Measurements from ENCODE around the gene MKLN1.
A peak's percentile ranks its signal among the peaks of the same experiment; 100 is the strongest.

DNA sequence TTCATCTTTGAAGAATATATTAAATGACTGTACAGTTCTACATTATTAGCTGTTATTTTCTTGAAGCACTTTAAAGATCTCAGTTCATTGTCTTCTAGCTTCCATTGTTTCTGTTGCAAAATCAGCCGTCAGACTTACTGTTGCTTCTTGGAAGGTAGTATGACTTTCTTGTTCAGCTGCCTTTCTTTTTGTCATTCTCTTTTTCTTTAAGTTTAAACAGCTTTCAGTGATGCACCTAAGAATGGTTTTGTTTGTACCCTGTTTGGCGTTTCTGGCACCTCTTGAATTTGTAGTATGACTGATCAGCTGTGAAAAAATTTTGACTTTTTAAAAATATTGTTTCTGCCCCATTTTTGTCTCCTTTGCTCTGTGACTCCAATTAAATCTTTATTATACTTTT, 9.3 kb downstream of the MKLN1 start:
- TF ChIP-seq, protein P1, sequence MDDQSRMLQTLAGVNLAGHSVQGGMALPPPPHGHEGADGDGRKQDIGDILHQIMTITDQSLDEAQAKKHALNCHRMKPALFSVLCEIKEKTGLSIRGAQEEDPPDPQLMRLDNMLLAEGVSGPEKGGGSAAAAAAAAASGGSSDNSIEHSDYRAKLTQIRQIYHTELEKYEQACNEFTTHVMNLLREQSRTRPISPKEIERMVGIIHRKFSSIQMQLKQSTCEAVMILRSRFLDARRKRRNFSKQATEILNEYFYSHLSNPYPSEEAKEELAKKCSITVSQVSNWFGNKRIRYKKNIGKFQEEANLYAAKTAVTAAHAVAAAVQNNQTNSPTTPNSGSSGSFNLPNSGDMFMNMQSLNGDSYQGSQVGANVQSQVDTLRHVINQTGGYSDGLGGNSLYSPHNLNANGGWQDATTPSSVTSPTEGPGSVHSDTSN (IDR thresholded peaks at IDR 0.05), result no peak
- no peak for TF ChIP-seq MYC (IDR thresholded peaks at IDR 0.05; ENCODE audit: borderline replicate concordance, low read length)
- no peak for TF ChIP-seq CHD2 (IDR thresholded peaks at IDR 0.05; ENCODE audit: low read length, partially characterized antibody)
- no peak for TF ChIP-seq POLR2A (IDR thresholded peaks at IDR 0.05; ENCODE audit: low read length)
- TF ChIP-seq, protein P2, sequence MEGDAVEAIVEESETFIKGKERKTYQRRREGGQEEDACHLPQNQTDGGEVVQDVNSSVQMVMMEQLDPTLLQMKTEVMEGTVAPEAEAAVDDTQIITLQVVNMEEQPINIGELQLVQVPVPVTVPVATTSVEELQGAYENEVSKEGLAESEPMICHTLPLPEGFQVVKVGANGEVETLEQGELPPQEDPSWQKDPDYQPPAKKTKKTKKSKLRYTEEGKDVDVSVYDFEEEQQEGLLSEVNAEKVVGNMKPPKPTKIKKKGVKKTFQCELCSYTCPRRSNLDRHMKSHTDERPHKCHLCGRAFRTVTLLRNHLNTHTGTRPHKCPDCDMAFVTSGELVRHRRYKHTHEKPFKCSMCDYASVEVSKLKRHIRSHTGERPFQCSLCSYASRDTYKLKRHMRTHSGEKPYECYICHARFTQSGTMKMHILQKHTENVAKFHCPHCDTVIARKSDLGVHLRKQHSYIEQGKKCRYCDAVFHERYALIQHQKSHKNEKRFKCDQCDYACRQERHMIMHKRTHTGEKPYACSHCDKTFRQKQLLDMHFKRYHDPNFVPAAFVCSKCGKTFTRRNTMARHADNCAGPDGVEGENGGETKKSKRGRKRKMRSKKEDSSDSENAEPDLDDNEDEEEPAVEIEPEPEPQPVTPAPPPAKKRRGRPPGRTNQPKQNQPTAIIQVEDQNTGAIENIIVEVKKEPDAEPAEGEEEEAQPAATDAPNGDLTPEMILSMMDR (IDR thresholded peaks at IDR 0.05), result no peak
- TF ChIP-seq SREBF2 (IDR thresholded peaks at IDR 0.05), result no peak
- no peak for TF ChIP-seq NR3C1 (IDR thresholded peaks at IDR 0.05)
- 0 out of 5 replicates have a peak, but pooled peaks of 1 of the 2 experiments have one; percentile 8 for TF ChIP-seq RAD21 (conservative IDR thresholded peaks at IDR 0.05 in 1 of 2, IDR thresholded peaks at IDR 0.05 in 1 of 2)
- TF ChIP-seq, protein P3, sequence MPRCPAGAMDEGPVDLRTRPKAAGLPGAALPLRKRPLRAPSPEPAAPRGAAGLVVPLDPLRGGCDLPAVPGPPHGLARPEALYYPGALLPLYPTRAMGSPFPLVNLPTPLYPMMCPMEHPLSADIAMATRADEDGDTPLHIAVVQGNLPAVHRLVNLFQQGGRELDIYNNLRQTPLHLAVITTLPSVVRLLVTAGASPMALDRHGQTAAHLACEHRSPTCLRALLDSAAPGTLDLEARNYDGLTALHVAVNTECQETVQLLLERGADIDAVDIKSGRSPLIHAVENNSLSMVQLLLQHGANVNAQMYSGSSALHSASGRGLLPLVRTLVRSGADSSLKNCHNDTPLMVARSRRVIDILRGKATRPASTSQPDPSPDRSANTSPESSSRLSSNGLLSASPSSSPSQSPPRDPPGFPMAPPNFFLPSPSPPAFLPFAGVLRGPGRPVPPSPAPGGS (IDR thresholded peaks at IDR 0.05), result no peak
- TF ChIP-seq EP300 (IDR thresholded peaks at IDR 0.05), result no peak
- no peak for TF ChIP-seq ZFP36 (IDR thresholded peaks at IDR 0.05; ENCODE audit: borderline replicate concordance, partially characterized antibody)
- TF ChIP-seq RNF2 (IDR thresholded peaks at IDR 0.05; ENCODE audit: borderline replicate concordance, low read depth), result no peak
